Panc1 (cell line): ENCODE results near the gene ATP13A2.

Source experiments
- POLR2AphosphoS5 ChIP-seq: IDR thresholded peaks from 2 replicates; pipeline ENCODE4 v1.6.1; 2012; ENCODE audit warnings: mild to moderate bottlenecking, low read depth, low read length, moderate library complexity
- TF ChIP-seq, protein P1 (sequence below): fragments of 450-650 bp; IDR thresholded peaks from 2 replicates; pipeline ENCODE4 v1.5.1; 2017; ENCODE audit warnings: mild to moderate bottlenecking

DNA sequence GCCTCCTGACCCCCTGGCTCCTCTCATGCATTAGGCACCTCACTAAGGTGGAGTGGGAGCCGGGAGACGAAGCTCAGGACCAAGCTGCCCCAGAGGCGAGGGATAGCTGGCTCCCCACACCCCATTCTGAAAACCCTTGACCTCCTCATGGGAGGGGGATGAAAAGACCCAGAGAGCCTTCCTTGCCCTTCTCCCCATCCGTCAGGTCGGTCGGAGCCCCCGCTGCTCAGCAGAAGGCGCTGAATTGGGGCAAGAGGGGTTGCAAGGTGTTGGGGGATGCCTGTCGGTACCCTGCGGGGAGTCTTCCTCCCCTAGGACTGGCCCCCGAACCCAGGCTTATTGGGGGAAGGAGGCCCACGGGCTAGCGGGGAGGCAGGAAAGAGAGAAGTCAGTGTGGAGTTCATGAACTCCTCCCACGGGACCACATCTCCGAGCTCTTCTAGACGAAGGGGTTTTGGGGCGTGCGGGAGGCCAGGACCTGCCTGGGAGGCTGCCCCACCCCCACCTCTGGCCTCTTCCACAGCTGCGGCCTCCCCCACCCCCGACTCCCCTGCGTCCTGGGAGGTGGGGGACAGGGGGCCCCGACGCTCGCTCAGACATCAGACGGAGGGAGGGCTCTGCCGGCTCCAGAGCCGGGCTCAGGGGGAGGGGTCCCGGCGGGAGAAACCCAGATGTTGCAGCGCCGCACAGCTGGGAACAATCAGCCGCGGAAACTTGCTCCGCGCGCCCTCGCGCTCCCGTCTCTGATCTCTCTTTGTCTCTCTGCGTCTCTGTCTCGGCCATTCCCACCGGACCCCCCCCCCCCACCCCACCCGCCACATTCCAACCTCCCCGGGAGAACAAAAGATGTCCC, 32.0 kb downstream of the ATP13A2 start:
- TF ChIP-seq, protein P1, sequence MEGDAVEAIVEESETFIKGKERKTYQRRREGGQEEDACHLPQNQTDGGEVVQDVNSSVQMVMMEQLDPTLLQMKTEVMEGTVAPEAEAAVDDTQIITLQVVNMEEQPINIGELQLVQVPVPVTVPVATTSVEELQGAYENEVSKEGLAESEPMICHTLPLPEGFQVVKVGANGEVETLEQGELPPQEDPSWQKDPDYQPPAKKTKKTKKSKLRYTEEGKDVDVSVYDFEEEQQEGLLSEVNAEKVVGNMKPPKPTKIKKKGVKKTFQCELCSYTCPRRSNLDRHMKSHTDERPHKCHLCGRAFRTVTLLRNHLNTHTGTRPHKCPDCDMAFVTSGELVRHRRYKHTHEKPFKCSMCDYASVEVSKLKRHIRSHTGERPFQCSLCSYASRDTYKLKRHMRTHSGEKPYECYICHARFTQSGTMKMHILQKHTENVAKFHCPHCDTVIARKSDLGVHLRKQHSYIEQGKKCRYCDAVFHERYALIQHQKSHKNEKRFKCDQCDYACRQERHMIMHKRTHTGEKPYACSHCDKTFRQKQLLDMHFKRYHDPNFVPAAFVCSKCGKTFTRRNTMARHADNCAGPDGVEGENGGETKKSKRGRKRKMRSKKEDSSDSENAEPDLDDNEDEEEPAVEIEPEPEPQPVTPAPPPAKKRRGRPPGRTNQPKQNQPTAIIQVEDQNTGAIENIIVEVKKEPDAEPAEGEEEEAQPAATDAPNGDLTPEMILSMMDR, result no peak
- no peak for TF ChIP-seq POLR2AphosphoS5
